AG04449 (cell line): ENCODE measurements around the gene ZSCAN31.
A peak's percentile ranks its signal among the peaks of the same experiment; 100 is the strongest.

Experiments
- CTCF ChIA-PET: fragments of 350-600 bp; formaldehyde crosslinking; extraction: SDS; loops from one replicate; lab custom pipeline; 2021; ENCODE audit warnings: antibody characterized with exemption; lab: Yijun Ruan, JAX
- POLR2A ChIA-PET: fragments of 400-600, 350-600 bp; formaldehyde crosslinking; extraction: SDS; loops from one replicate; lab custom pipeline; 2020; ENCODE audit warnings: antibody characterized with exemption, inconsistent platforms; lab: Yijun Ruan, JAX
- DNase-seq: peaks from one replicate; pipeline ENCODE4 v3.0.0-alpha.2; 2010; ENCODE audit warnings: low read depth, low spot score
- H3K4me3 ChIP-seq: 2 replicates; pipeline ENCODE4 v1.5.1; 2011; ENCODE audit warnings: low read depth, mild to moderate bottlenecking, control low read depth, low read length
- CTCF ChIP-seq: IDR thresholded peaks from one replicate; pipeline ENCODE4 v1.5.1; 2011; ENCODE audit warnings: mild to moderate bottlenecking, moderate library complexity, low read length, control low read depth, inconsistent platforms; ENCODE audit not compliant: insufficient read depth; ENCODE audit errors: missing control alignments

Gene ZSCAN31

GRCh38 chr6:28335564-28336283 lies at the start of gene ZSCAN31:
TSS of gene ZSCAN31 (minus strand) at chr6:28336148. CDS start at chr6:28329683, 6,465 bp downstream.
- peak; percentile 94 for DNase-seq
- no peak for TF ChIP-seq CTCF
- POLR2A ChIA-PET, result interaction anchor here (0.6 to 1.7 kb wide), 11 partner anchors 20 to 1189 kb away, joined by 3 to 6 read pairs (median 3); partner anchors contain the start of genes ZKSCAN8 and ZSCAN26
- H3K4me3 ChIP-seq, result peak within 1 kb of the TSS; percentile 80
- CTCF ChIA-PET, result interaction anchor here (1.8 to 2.0 kb wide), 2 partner anchors 20 to 22 kb away, joined by 5 to 6 read pairs; no protein-coding TSS in a partner anchor

- no peak for TF ChIP-seq CTCF
- ChIA-PET POLR2A (no interaction called here), CTCF (interaction anchor here (0.6 to 3.8 kb wide), 7 partner anchors 10 to 301 kb away, joined by 3 to 29 read pairs (median 4); partner anchors contain the start of gene ZSCAN12)
- DNase-seq, result no peak
- H3K4me3 ChIP-seq, result no peak overlapping the region
Measured at GRCh38 chr6:28384143-28384533, 48.2 kb upstream of the ZSCAN31 start.

- ChIA-PET POLR2A (no interaction called here), CTCF (interaction anchor here (0.6 to 3.8 kb wide), 8 partner anchors 10 to 302 kb away, joined by 3 to 29 read pairs (median 4); partner anchors contain the start of gene ZSCAN12)
- H3K4me3 ChIP-seq, result peak overlapping the region; percentile 50
- peak; percentile 21 for TF ChIP-seq CTCF
- no peak for DNase-seq
Measured at GRCh38 chr6:28383235-28384142, 47.5 kb upstream of the ZSCAN31 start.

GRCh38 chr6:28380381-28380780 lies 44.4 kb upstream of the ZSCAN31 start:
- H3K4me3 ChIP-seq, result no peak overlapping the region
- ChIA-PET POLR2A (no interaction called here), CTCF (no interaction called here)
- TF ChIP-seq CTCF, result no peak
- DNase-seq, result no peak

- H3K4me3 ChIP-seq, result no peak overlapping the region
- POLR2A ChIA-PET, result no interaction called here
- CTCF ChIA-PET, result interaction anchor here (3.3 kb wide), 1 partner anchor 22 kb away, joined by 16 read pairs; no protein-coding TSS in a partner anchor
- no peak for TF ChIP-seq CTCF
- DNase-seq, result no peak
Measured at GRCh38 chr6:28378644-28379043, 42.7 kb upstream of the ZSCAN31 start.
